GM21515 (cell line): ENCODE data around the gene LRIT2.

Experiments used
- ATAC-seq: cut with Tn5 transposase; IDR thresholded peaks from one replicate; pipeline ENCODE4 v1.9.1; 2021; ENCODE audit not compliant: unreplicated experiment

LRIT2 gene

GRCh38 chr10:84225427-84226173 lies at the start of gene LRIT2:
LRIT2 (minus strand) TSS chr10:84225544; CDS start chr10:84225520, 24 bp downstream.
- ATAC-seq: no peak

GRCh38 chr10:84270708-84271107 lies 45.4 kb upstream of the LRIT2 start:
- no peak for ATAC-seq

- no peak for ATAC-seq
Observed at GRCh38 chr10:84269773-84270172, 44.4 kb upstream of the LRIT2 start.

GRCh38 chr10:84269162-84269561 lies 43.8 kb upstream of the LRIT2 start:
- no peak for ATAC-seq

- ATAC-seq: no peak
Observed at GRCh38 chr10:84267503-84268126, 42.3 kb upstream of the LRIT2 start.

GRCh38 chr10:84265418-84265817 lies 40.1 kb upstream of the LRIT2 start:
- ATAC-seq: no peak

GRCh38 chr10:84264611-84265141 lies 39.3 kb upstream of the LRIT2 start:
- ATAC-seq: peak; percentile 97

GRCh38 chr10:84263716-84264115 lies 38.4 kb upstream of the LRIT2 start:
- ATAC-seq: no peak

GRCh38 chr10:84262190-84262956 lies 37.0 kb upstream of the LRIT2 start:
- no peak for ATAC-seq

GRCh38 chr10:84261236-84261915 lies 36.0 kb upstream of the LRIT2 start:
- no peak for ATAC-seq

GRCh38 chr10:84258034-84258695 lies 32.8 kb upstream of the LRIT2 start:
- ATAC-seq: no peak

GRCh38 chr10:84257343-84258020 lies 32.1 kb upstream of the LRIT2 start:
- no peak for ATAC-seq

GRCh38 chr10:84256510-84257342 lies 31.4 kb upstream of the LRIT2 start:
- ATAC-seq: peak; percentile 74

- no peak for ATAC-seq
Observed at GRCh38 chr10:84254552-84255478, 29.5 kb upstream of the LRIT2 start.

GRCh38 chr10:84248794-84249193 lies 23.4 kb upstream of the LRIT2 start:
- ATAC-seq: no peak

GRCh38 chr10:84247496-84247895 lies 22.2 kb upstream of the LRIT2 start:
- ATAC-seq: no peak

GRCh38 chr10:84244651-84245270 lies 19.4 kb upstream of the LRIT2 start, which contains the start of gene RGR:
RGR (plus strand) TSS chr10:84245053; CDS start chr10:84245091, 38 bp downstream.
- ATAC-seq: no peak
